Esophagus (tissue), 2 donors: Measurements from ENCODE around the gene SZRD1. TPM values are rescaled to one million over a fixed set of nuclear protein-coding genes. Genes with fewer than 3 reads are reported as not detected.

Experiments
- H3K27ac ChIP-seq, 2 donors: one replicate each; pipeline ENCODE4 v1.5.1; 2013; ENCODE audit warnings: low read depth in 2 of 2, mild to moderate bottlenecking in 2 of 2, inconsistent platforms in 1 of 2, low read length in 1 of 2, moderate library complexity in 1 of 2
- H3K27me3 ChIP-seq, 2 donors: one replicate each; pipeline ENCODE4 v1.6.1; 2013; ENCODE audit warnings: low read length in 2 of 2, control low read depth in 1 of 2, mild to moderate bottlenecking in 1 of 2; ENCODE audit not compliant: insufficient read depth in 2 of 2, control insufficient read depth in 1 of 2
- H3K36me3 ChIP-seq, 2 donors: one replicate each; pipeline ENCODE4 v1.6.1; 2013; ENCODE audit warnings: low read length in 1 of 2; ENCODE audit not compliant: control insufficient read depth in 2 of 2, insufficient read depth in 2 of 2
- H3K4me1 ChIP-seq, 2 donors: one replicate each; pipeline ENCODE4 v1.6.1; 2013; ENCODE audit warnings: low read length in 1 of 2; ENCODE audit not compliant: control insufficient read depth in 2 of 2, insufficient read depth in 2 of 2
- H3K4me3 ChIP-seq, 2 donors: one replicate each; pipeline ENCODE4 v1.5.1; 2013; ENCODE audit warnings: low read length in 2 of 2, mild to moderate bottlenecking in 2 of 2, low read depth in 1 of 2, moderate library complexity in 1 of 2
- H3K9me3 ChIP-seq, 2 donors: one replicate each; pipeline ENCODE4 v1.6.1; 2013; ENCODE audit warnings: mild to moderate bottlenecking in 2 of 2, low read depth in 1 of 2, low read length in 1 of 2, moderate library complexity in 1 of 2; ENCODE audit not compliant: control insufficient read depth in 2 of 2, insufficient read depth in 1 of 2
- WGBS, 2 donors: extraction: QIAGEN DNeasy Blood & Tissue Kit; methylation state at CpG; one replicate each; pipeline ENCODE4 v1.1.7; 2013; 5-methylcytosine and 5-hydroxymethylcytosine counted together
- polyA plus RNA-seq, 2 donors: library from polyadenylated mRNA; stranded (reverse); fragments of 200-250 nt; gene quantifications; one replicate each; pipeline ENCODE4 v1.2.3, GENCODE V29; 2013
- donor health status: healthy with polysubstance abuse.
- donor health status: Bipolar disorder and iron deficiency.

Gene SZRD1
- 10 to 100 TPM; 48.5 to 69.6 TPM for polyA plus RNA-seq

DNA sequence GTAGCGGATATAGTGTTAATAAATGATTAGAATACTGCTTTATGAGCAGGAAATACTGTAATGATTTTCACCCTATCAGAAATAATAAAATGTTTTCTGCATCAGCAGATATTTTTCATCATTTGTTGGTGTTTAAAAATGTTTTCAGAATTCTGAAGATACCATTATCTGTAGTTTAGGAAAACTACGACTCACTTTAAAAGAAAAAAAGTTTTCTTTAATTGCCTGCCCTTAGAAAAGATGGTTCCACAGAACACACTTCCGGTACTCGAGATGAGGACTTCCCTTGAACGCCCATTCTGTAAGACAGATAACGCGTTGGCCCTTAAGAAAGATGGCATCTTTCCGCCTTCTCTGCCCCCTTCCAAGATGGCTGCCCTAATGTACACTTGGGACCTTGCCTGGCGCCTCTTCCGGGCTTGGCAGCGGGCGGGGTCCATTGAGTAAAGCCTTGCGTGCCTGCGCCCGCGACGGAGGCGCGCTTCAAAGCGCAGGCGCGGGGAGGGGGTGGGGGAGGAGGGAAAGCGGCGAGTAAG lies at the start of gene SZRD1:
TSS of gene SZRD1 (plus strand) at position 521 of the 536 bp plus-strand sequence. CDS start 16 bp downstream, outside the sequence.
- H3K9me3 ChIP-seq, result no peaks in the 10 kb centered on the region
- WGBS, 2 donors, result 1 to 3% methylated on average over 24 of the region's 24 CpGs

GRCh38 chr1:16318555-16318954 lies 48.5 kb upstream of the SZRD1 start:
- 68 to 69% methylated on average over 3 of the region's 3 CpGs for WGBS, 2 donors
- Histone ChIP-seq H3K36me3 (no peaks in the 10 kb centered on the region), H3K27ac (peak overlapping the region in 1 of 2 donors; percentile 6), H3K27me3 (no peaks in the 10 kb centered on the region), H3K4me3 (no peak overlapping the region), H3K4me1 (peaks cover 0 to 2% of the 10 kb centered on the region in 2 donors), H3K9me3 (no peaks in the 10 kb centered on the region)

More for the DNA sequence above, at the start of gene SZRD1:
- H3K4me3 ChIP-seq, result peak within 1 kb of the TSS; percentile 77 to 85
- no peaks in the 10 kb centered on the region for H3K4me1 ChIP-seq
- H3K36me3 ChIP-seq, result no peaks in the 10 kb centered on the region
- no peaks in the 10 kb centered on the region for H3K27me3 ChIP-seq
- H3K27ac ChIP-seq, result peak within 1 kb of the TSS; percentile 94 to 97

DNA sequence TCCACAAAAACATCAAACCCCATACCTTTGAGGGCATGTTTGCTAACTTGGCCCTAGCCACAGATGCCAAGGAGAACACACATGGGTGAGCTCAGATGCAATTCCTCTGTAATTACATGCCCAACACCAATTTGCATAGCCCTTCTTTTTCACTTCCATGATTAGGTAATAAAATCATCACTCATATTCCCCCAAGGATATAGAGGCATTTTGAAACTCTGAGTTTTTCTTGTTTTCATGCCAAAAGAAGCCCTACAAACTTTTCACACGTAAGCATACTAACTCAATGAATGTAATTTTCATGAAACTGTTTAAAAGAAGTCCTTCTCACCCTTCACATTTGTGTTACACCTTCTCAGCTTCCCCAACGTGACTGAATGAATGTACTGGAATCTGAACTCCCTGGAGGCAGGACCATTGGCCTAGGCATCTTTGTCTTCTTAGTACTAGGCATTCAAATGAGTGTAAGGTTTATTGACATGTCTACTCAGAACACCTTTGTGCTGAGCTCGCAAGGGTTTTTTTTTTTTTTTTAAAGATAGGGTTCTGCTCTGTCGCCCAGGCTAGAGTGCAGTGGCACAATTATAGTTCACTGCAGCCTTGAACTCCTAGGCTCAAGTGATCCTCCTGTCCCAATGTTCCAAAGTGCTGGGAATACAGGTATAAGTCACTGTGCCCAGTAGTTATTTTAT lies 45.7 kb upstream of the SZRD1 start:
- WGBS, 2 donors, result 49 to 69% methylated on average over 4 of the region's 4 CpGs
- Histone ChIP-seq H3K4me1 (peaks cover 0 to 4% of the 10 kb centered on the region in 2 donors), H3K36me3 (no peaks in the 10 kb centered on the region), H3K9me3 (no peaks in the 10 kb centered on the region), H3K27ac (peak overlapping the region; percentile 13 to 60), H3K4me3 (no peak overlapping the region), H3K27me3 (no peaks in the 10 kb centered on the region)

- Histone ChIP-seq H3K4me3 (no peak overlapping the region), H3K27me3 (no peaks in the 10 kb centered on the region), H3K27ac (peak overlapping the region; percentile 8 to 18), H3K4me1 (peaks cover 0 to 2% of the 10 kb centered on the region in 2 donors), H3K9me3 (no peaks in the 10 kb centered on the region), H3K36me3 (no peaks in the 10 kb centered on the region)
- 79 to 81% methylated on average over 6 of the region's 6 CpGs for WGBS, 2 donors
Observed at GRCh38 chr1:16324456-16324890, 42.6 kb upstream of the SZRD1 start.

DNA sequence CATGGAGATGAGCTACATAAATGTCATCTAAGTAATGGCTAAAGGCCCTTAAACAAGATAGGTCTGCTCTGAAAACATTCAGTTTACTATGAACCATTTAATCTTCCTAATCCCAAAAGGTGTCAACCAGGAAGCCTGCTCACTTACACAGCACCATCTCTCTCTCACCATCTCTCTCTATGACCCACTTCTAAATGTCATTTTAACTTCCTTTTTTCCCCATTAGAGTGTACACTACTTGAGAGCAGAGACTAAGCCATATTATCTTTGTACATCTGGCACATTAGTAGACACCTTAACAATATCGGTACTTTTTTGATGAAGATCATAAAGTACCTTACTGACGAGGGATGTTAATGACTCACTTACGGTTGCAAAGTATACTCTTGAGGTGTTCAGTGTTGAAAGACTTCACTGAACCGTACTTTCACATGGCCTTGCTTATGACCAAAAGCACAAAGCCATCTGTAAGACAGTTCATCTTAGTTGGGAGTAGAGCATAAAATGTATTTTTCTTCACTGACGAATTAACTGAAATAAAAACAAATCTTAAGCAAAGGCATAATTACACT lies 40.1 kb upstream of the SZRD1 start:
- H3K9me3 ChIP-seq, result no peaks in the 10 kb centered on the region

GRCh38 chr1:16334655-16335340 lies 32.2 kb upstream of the SZRD1 start:
- no peaks in the 10 kb centered on the region for H3K9me3 ChIP-seq
- no peaks in the 10 kb centered on the region for H3K4me1 ChIP-seq
- H3K36me3 ChIP-seq, result no peaks in the 10 kb centered on the region
- H3K27me3 ChIP-seq, result no peaks in the 10 kb centered on the region
- H3K27ac ChIP-seq, result no peak overlapping the region
- H3K4me3 ChIP-seq, result no peak overlapping the region
- 77 to 78% methylated on average over 7 of the region's 7 CpGs for WGBS, 2 donors

More for the DNA sequence above, 40.1 kb upstream of the SZRD1 start:
- Histone ChIP-seq H3K36me3 (no peaks in the 10 kb centered on the region), H3K27me3 (no peaks in the 10 kb centered on the region), H3K4me3 (no peak overlapping the region), H3K27ac (no peak overlapping the region), H3K4me1 (peaks cover 0 to 2% of the 10 kb centered on the region in 2 donors)
- 74% methylated on average over 5 of the region's 5 CpGs for WGBS, 2 donors

- Histone ChIP-seq H3K4me3 (no peak overlapping the region), H3K36me3 (no peaks in the 10 kb centered on the region), H3K27ac (no peak overlapping the region), H3K9me3 (no peaks in the 10 kb centered on the region), H3K27me3 (no peaks in the 10 kb centered on the region), H3K4me1 (no peaks in the 10 kb centered on the region)
- WGBS, 2 donors, result 95 to 96% methylated on average over 5 of the region's 5 CpGs
Observed at GRCh38 chr1:16338961-16339360, 28.1 kb upstream of the SZRD1 start.

GRCh38 chr1:16340673-16341072 lies 26.4 kb upstream of the SZRD1 start:
- Histone ChIP-seq H3K4me1 (no peaks in the 10 kb centered on the region), H3K4me3 (no peak overlapping the region), H3K27ac (no peak overlapping the region), H3K9me3 (no peaks in the 10 kb centered on the region), H3K36me3 (no peaks in the 10 kb centered on the region), H3K27me3 (no peaks in the 10 kb centered on the region)
- 90 to 92% methylated on average over 1 of the region's 1 CpG for WGBS, 2 donors

DNA sequence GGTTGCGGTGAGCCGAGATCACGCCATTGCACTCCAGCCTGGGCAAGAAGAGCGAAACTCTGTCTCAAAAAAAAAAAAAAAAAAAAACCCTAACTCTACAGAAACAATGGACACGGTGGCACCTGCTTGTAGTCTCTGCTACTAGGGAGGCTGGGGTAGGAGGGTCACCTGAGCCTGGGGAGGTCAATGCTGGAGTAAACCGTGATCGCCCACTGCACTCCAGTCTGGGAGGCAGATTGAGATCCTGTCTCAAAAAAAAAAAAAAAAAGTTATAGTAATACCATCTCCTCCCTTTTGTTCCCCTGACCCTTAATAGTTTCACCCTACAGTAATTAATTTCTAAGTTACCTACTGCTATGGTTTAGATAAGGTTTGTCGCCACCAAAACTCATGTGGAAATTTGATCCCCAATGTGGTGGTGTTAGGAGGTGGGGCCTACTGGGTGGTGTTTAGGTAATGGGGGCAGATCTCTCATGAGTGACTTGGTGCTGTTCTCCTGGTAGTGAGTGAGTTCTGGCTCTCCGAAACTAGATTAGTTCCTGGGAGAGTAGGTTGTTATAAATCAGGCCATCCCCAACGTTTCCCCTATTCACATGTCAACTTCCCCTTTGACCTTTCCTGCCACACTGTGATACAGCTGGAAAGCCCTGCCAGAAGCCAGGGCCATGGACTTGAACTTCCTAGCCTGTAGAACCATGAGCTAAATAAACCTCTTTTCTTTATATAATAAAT lies 24.5 kb upstream of the SZRD1 start:
- no peaks in the 10 kb centered on the region for H3K27me3 ChIP-seq
- WGBS, 2 donors, result 81 to 85% methylated on average over 6 to 8 of the region's 10 CpGs
- no peaks in the 10 kb centered on the region for H3K36me3 ChIP-seq
- H3K27ac ChIP-seq, result no peak overlapping the region
- no peaks in the 10 kb centered on the region for H3K9me3 ChIP-seq
- no peaks in the 10 kb centered on the region for H3K4me1 ChIP-seq
- H3K4me3 ChIP-seq, result no peak overlapping the region
